GM19193 (cell line): ENCODE data around the gene AMOTL1.

Experiments used
- POLR2A ChIP-seq: IDR thresholded peaks from 4 replicates; pipeline ENCODE4 v1.6.1; 2011; ENCODE audit not compliant: insufficient read depth, insufficient read length; ENCODE audit errors: extremely low read depth

AMOTL1 gene

DNA sequence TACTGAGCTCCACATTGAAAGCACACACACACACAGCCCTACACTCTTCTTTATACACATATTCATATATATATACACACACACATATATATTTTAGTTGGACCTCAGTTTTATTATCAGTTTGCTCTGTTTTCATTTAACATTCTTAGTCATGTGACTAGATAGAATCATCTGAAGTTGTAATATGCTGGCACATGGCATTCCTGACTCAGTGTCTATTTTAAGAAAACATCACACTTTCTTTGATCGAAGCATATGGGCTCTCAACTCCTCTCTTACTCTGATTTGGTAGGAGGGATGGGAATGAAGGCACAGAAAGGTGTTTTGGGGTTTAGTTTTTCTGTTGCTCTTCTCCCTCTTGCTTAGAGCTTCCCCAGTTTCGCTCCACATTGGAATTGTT is 24.8 kb downstream of the AMOTL1 start:
- no peak for TF ChIP-seq POLR2A

DNA sequence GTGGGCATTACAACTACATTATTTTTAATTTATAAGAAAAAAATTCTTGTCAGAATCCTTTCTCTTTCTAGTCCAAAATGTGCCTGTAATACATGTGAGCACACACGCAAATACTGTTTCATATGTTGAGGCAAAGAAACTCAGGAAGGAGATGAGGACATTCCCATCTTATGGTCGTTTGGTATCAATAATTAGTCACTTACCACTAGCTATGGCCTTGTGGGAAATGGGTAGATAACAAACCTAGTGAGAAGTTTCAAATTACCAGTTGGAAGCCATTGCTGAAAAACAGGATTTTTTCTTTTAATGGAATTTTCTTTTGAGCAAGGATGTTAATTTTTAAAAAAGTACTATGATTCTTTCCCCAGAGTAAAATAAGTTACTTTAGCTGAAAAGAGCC is 25.7 kb downstream of the AMOTL1 start:
- no peak for TF ChIP-seq POLR2A

DNA sequence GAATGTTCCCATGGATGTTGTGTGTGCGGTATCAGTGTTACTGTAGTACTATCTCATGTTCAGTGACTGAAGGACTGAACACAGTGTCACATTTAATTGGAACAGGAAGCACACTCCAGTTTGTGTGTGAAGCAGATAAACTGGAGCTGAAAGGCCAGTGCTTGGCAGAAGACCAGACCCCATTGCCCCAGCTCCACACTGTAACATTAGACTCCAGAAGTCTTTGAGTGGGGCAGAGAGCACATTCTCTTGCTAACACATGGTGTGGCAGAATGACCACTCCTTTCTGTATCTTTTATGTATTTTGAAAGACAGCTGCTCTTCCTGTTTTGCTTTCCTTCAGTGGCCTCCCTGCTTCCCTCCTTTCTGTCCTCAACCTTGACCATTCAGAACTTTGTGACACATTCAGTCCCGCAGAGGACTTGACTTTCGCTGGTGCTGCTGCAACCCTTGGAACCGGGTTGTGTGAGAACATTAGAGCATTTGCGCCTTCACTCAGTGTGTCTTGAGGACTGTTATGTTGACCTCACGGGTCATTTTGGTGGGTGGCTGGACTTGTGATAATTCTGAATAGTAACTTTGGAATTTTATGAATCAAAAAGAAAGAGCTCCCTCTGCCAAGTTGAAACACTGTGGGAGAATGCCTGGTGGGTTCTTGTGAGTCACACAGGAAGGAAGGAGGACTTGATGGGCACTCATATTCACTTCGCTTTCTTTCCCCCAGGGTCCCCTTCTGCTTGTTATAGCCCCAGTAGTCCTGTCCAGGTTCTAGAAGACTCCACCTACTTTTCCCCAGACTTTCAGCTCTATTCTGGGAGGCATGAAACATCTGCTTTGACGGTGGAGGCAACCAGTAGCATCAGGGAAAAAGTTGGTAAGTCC is 26.4 kb downstream of the AMOTL1 start:
- no peak for TF ChIP-seq POLR2A

DNA sequence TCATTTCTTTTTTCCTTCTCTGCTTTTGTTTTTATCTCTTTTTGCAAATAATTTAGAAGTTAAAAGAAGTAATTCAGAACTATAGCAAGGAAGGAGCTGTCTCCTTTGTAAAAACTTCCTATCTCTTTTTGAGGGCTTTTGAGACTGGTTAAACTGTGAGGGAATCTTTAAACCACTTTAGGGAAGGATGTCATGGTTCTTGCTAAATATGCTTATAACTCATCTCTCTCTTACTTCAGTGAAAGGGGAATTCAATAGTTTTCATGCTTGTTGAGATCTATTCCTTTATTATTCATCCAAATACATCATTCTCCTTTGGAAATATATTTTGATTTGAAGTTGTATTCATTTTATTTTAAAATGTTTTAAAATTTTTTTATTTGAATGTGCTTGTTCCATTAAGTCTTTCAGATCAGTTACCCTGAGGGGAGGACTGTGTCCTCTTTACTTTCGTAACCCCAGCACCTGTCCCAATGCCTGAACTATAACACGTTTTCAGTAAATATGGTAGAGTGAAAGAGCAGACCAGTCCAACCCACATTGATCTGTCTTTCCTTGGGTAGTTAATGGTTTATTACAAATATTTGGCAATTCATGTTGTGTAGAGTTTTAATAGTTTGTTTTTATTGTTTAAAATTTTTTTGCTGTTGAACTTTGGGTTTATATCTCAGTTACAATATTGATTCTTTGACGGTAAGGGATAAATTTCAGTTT is 27.5 kb downstream of the AMOTL1 start:
- no peak for TF ChIP-seq POLR2A

DNA sequence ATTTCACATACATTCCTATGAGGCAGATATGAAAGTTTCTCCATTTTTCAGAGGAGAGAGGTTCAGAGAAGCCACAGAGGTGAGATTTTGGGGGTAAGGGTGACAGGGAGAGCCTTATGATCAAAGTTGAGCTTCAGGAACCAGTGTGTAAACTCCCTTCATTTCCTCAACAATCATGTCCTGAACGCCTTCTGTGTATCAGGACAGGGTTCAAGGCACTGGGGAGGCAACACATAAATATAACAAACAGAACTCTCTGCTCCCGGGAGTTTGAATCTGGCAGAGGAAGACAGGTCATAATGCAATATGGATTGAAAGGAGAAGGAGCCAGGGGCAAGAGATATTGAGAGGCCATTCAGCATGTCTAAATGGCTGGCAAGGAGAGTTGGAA is 28.0 kb downstream of the AMOTL1 start:
- TF ChIP-seq POLR2A, result no peak

DNA sequence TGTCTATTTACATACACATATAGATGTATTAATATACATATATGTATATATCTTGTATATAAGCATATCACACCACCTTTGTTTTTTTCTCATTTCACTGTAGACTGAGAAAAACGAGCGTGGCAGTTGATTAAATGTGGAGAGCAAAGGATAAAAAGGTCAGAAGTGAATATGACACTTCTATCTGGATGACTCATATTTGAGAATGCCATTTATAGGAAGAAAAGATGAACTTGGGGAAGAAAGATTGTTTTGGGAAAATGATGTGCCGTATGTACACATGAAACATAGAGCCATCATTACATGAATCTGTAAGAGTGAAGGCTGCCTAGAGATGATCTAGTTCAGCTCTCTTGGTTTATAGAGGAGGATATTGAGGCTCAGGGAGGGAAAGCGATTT is 28.7 kb downstream of the AMOTL1 start:
- no peak for TF ChIP-seq POLR2A

DNA sequence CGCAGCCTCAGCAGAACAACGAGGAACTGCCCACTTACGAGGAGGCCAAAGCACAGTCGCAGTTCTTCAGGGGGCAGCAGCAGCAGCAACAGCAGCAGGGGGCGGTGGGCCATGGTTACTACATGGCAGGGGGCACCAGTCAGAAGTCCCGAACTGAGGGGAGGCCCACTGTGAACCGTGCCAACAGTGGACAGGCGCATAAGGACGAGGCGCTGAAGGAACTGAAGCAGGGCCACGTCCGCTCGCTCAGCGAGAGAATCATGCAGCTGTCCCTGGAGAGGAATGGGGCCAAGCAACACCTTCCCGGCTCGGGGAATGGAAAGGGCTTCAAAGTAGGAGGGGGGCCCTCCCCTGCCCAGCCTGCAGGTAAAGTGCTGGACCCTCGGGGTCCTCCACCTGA is 31.6 kb downstream of the AMOTL1 start:
- TF ChIP-seq POLR2A, result no peak

DNA sequence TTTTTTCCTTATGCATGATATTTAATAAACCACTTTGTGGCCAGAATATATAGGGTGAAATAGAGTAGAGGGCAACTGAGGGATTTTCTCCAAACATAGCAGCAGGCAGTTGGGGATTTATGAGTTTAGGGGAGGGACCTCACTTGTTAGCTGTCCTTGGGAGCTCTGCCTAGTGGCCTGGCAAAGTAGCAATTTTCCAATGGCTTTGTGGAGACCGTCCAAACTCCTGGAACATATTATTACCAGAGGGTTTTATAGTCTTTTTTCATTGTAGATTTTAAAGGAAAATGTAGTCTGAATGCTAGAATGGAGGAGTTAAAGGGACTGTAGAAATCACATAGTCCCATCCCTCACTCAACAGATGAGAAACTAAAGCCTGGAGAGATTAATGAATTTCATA is 32.3 kb downstream of the AMOTL1 start:
- TF ChIP-seq POLR2A, result no peak

DNA sequence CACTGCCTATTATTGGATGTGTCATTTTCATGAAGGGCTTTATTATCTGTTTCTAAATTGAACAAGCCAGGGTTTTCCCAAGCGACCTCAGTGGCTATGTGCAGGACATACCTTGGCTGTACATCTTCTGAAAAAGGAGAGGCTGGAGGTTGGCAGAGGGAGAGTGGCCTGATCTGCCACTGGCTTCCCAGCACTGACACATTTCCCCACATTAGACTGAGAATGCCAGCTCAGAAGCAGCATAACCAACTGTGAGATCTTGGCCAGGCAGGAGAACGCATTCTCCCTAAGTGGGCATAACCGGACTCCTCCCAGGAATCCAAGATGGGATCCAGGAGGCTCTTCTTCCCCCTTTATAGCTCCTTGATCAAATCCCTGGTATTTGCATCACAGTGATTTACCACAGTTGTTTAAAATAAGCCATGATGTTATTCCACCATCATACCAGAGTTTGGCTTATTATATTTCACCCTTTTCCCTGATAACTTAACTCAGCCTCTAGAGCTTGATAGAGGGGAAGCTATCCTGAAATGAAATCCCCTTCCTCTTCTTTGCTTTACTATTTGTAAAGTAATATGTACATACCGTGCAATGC is 33.8 kb downstream of the AMOTL1 start:
- no peak for TF ChIP-seq POLR2A

DNA sequence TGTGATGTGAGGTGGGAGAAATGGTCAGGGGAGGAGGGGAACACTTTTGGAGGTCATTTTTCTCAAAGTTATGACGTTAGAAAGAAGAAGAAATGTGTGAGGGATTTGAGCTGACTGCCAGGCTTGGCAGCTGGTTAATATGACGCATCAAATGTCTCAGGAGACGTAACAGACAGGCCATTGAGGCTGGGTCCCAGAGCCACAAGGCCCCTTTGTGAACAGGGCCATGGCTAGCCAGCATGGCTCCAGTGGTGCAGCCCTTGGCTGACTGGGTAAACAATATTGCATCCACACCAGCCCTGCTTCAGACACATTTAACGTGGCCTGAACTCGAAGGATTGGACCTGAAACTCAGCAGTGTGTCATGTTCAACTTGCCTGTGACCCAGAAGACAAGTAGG is 34.3 kb downstream of the AMOTL1 start:
- no peak for TF ChIP-seq POLR2A

DNA sequence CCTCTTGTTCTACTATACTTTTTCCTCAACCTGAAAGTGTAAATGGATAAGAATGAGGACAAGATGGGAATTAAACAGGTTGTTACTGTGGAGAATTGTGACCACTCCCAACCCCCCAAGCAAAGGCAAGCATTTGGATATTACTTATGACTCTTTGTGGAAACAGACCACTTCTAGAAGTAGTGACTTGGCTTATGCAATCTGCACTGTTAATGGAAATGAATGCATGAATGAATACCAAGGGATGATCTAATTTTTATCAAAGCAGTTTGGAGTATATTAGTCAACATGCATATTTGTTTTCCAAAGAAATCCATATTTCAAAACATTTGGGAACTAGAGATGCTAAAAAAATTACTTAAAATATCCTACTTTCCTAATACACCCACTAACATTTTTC is 35.3 kb downstream of the AMOTL1 start:
- no peak for TF ChIP-seq POLR2A

DNA sequence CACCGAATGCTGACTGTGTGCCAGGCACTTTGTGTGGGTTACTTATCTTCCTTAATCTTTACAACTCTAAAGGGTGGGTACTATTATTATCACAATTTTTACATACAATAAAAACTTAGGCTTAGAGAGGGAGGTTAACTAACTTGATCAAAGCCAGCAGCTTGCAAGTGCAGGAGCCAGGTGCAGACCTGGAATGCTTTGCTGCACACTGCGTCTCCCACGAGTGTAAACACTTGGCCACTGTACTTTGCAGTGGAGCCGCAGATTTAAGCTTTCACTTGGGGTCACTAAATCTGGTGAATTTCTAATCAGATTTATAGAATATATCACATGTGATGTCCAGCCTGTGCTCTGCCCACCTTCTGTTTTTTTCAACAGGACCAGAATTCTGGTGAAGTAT is 36.7 kb downstream of the AMOTL1 start:
- TF ChIP-seq POLR2A, result no peak

DNA sequence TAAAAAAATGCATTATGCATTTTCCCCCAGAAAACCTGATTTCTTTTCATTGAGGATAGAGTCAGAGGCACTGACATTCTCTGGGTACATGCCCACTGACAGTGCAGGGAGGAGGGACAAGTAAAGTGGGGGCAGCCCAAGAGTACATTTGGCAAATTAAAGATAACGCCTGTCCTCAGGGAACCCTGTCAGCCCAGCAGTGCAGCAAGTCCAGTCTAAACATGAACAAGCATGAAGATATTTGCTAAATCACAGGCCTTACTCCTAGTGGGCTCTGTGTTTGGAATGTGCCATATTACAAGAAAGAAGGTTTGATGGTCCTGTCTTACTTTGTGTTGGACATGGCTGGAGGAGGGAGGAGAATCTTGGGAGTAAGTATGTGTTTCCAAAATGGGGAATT is 37.9 kb downstream of the AMOTL1 start:
- TF ChIP-seq POLR2A, result no peak

DNA sequence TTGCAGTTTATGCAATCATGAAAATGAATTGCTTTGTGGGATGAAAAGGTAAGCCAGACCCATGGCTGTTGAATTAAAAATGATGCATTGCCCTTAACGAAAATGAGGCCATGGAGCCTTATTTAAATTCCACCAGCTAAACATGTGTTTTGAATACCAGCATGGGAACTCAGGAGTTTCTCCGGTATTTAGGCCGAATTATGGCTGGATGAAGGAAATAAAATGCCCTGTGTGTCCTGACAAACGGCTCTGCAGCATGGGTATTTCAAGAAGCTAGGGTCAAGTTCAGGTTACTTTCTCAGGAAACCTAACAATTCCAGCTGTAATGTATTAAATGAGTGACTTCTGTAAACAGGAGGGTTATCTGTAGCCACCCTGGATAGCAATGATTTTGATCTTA is 38.3 kb downstream of the AMOTL1 start:
- TF ChIP-seq POLR2A, result no peak

DNA sequence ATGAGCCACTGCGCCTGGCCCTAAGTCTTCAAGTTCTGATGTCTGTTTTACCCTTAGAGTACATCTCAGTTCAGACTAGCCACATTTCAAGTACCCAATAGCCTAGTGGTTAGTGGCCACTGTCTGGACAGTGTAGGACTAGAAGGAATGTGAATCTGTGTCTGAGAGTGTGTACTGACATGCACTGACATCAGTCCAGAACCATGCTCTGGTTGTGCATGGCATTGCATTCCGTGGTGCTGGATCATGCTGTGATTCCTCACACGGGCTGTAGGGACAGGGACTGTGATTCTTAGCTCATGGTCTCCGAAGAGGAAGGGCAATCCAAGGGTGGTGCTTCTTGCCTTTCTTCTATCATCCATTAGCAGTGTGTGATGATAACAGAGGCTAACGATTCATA is 41.1 kb downstream of the AMOTL1 start:
- no peak for TF ChIP-seq POLR2A

DNA sequence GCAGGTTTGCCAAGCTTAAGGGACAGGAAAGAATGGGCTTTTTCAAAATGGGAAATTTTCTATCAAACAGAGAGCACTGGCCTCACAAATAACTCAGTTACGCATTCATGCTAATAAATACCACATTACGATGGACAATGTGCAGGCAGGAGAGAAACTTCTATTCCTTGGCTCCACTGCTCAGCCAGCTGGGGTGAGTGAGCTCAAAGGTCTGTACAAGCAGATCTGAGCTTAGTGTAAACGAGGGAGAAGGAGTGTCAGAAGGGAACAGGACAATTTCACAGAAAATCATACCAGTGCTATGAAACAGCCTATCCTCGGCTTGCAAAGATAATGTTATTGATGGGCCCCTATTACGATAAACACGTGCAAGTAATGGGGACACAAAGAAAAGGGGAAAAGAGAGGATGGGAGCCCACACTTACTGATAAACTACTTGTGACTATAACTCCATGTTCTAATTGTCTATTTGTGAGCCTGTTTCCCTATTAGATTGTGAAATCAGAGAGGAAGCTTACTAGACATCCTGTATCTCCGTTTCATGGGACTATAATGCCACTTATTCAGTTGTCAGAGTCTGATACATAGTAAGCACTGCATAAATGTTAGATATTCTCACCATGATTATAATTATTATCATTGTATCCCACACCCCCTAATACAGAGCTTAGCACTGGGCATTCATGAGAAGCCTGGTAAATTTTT is 46.3 kb downstream of the AMOTL1 start:
- TF ChIP-seq POLR2A, result no peak

DNA sequence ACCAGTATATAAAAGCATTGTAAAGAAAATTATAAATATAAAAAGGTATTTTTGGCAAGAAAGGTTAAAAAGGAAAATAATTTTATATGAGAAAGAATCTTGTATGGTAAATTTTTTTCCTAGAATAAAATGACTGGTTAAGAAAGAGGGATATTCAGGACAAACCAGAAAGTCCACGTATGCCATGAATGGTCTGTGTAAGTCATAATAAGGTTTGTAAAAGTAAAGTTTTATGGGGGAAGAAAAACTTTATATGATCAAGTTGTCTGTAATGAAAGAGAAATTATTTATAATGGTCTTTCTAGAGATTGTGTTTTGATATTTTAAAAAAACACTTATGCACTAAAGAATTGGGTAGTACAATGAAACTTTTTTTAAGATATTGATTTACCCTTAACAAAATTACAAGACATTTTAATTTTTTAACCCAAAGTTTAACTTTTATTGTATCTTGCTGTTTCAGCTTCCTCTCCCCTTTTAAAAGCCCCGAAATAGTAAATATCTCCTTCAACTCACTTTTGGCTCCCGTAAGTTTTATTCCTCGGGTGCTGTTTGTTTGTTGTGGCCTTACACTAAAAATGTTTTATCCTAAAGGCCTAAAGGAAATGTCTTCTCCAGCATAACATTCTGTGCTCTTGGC is 47.7 kb downstream of the AMOTL1 start:
- no peak for TF ChIP-seq POLR2A
